K562 (cell line): Measurements from ENCODE around the gene RERE. TPM values are rescaled to one million over a fixed set of nuclear protein-coding genes. Genes with fewer than 3 reads are reported as not detected.

ENCODE experiments used
- GTF2A2 ChIP-seq: IDR thresholded peaks from 2 replicates; pipeline ENCODE4 v1.6.1; 2016; ENCODE audit warnings: mild to moderate bottlenecking, missing genetic modification characterization, missing compliant biosample characterization
- HMGN3 ChIP-seq: IDR thresholded peaks from 2 replicates; pipeline ENCODE4 v1.6.1; 2011; ENCODE audit warnings: borderline replicate concordance, low read depth, mild to moderate bottlenecking, mixed read lengths, low read length; ENCODE audit not compliant: insufficient read length; ENCODE audit errors: extremely low read depth
- PRMT5 ChIP-seq: sonication (generic); formaldehyde crosslinking; IDR thresholded peaks from 2 replicates; pipeline ENCODE4 v1.5.0; 2020; ENCODE audit warnings: missing genetic modification reagents
- ZNF764 ChIP-seq: fragments of 250-450 bp; sonication (Bioruptor Pico); IDR thresholded peaks from 2 replicates; pipeline ENCODE4 v1.4.0; 2020; ENCODE audit warnings: low read depth, mild to moderate bottlenecking, moderate library complexity
- polyA plus RNA-seq, 8 experiments: library from polyadenylated mRNA; depleted of rRNA in 4 of 8; stranded (reverse) in 5 of 8; unstranded in 3 of 8; fragments of >200 nt; fragmentation: Nextera tagmentation in 2 of 8; fragmentation: Illumina TruSeq in 1 of 8; extraction: Ambion mirVana in 2 of 8; extraction: Trizol in 1 of 8; gene quantifications; 2 replicates each; pipeline versions ENCODE4 v1.2.1 to v1.2.3, GENCODE V29; 2011 to 2014; ENCODE audit warnings: inconsistent platforms in 1 of 8, missing spikeins in 1 of 8
- total RNA-seq, 7 experiments: library from RNA; depleted of rRNA in 6 of 7; stranded (reverse); fragments of >200 nt in 6 of 7; fragmentation: Illumina TruSeq in 2 of 7; extraction: Trizol in 2 of 7; gene quantifications; 2 replicates each; pipeline versions ENCODE4 v1.2.1 to v1.2.3, GENCODE V29; 2011 to 2021; ENCODE audit warnings: low replicate concordance in 1 of 7
- TF ChIP-seq, protein P1 (sequence below): sonication (generic); formaldehyde crosslinking; IDR thresholded peaks from 2 replicates; pipeline ENCODE4 v1.8.1; 2022; ENCODE audit warnings: missing genetic modification reagents
- TF ChIP-seq, protein P2 (sequence below): sonication (generic); formaldehyde crosslinking; IDR thresholded peaks from 2 replicates; pipeline ENCODE4 v1.8.0; 2022; ENCODE audit warnings: mild to moderate bottlenecking, missing genetic modification reagents
- TF ChIP-seq, protein P3 (sequence below): fragments of 250-450 bp; sonication (Bioruptor Pico); IDR thresholded peaks from 2 replicates; pipeline ENCODE4 v1.5.0; 2021
- TF ChIP-seq, protein P4 (sequence below): fragments of 250-450 bp; sonication (Bioruptor Pico); IDR thresholded peaks from 2 replicates; pipeline ENCODE4 v1.5.0; 2021; ENCODE audit warnings: mild to moderate bottlenecking, moderate library complexity

RERE gene
- total and polyA plus RNA-seq, 9 of the 15 experiments (the other 6 are each of a cell fraction or from before 2014, with no cell fraction given): 3.0 to 51.5 (median 13.4) TPM

DNA sequence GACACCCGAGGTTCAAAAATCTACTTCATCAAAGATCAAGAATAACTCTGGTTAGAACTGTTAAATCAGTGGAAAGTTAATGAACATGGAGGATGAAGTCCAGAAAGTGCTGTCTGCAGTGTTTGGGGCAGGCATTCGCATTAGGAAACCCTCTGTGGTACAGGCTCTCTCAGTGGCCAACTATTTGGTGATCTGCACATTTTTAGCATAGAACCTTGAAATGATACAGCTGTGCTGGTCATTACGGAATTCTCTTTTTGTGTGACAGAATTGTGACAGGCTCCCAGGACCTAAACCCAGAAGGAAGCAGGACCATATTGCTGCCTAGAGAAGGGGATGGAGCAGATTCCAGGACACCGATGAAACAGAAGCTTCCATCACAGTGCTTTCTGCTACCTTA lies 410.5 kb downstream of the RERE start (continued):
- TF ChIP-seq, protein P1, sequence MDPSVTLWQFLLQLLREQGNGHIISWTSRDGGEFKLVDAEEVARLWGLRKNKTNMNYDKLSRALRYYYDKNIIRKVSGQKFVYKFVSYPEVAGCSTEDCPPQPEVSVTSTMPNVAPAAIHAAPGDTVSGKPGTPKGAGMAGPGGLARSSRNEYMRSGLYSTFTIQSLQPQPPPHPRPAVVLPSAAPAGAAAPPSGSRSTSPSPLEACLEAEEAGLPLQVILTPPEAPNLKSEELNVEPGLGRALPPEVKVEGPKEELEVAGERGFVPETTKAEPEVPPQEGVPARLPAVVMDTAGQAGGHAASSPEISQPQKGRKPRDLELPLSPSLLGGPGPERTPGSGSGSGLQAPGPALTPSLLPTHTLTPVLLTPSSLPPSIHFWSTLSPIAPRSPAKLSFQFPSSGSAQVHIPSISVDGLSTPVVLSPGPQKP (CRISPR knock-in tag): no peak
- no peak for TF ChIP-seq PRMT5 (CRISPR knock-in tag)
- TF ChIP-seq, protein P2, sequence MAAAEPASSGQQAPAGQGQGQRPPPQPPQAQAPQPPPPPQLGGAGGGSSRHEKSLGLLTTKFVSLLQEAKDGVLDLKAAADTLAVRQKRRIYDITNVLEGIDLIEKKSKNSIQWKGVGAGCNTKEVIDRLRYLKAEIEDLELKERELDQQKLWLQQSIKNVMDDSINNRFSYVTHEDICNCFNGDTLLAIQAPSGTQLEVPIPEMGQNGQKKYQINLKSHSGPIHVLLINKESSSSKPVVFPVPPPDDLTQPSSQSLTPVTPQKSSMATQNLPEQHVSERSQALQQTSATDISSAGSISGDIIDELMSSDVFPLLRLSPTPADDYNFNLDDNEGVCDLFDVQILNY: no peak
- TF ChIP-seq GTF2A2 (tag): no peak
- TF ChIP-seq, protein P3, sequence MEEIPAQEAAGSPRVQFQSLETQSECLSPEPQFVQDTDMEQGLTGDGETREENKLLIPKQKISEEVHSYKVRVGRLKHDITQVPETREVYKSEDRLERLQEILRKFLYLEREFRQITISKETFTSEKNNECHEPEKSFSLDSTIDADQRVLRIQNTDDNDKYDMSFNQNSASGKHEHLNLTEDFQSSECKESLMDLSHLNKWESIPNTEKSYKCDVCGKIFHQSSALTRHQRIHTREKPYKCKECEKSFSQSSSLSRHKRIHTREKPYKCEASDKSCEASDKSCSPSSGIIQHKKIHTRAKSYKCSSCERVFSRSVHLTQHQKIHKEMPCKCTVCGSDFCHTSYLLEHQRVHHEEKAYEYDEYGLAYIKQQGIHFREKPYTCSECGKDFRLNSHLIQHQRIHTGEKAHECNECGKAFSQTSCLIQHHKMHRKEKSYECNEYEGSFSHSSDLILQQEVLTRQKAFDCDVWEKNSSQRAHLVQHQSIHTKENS (CRISPR knock-in tag): no peak
- TF ChIP-seq, protein P4, sequence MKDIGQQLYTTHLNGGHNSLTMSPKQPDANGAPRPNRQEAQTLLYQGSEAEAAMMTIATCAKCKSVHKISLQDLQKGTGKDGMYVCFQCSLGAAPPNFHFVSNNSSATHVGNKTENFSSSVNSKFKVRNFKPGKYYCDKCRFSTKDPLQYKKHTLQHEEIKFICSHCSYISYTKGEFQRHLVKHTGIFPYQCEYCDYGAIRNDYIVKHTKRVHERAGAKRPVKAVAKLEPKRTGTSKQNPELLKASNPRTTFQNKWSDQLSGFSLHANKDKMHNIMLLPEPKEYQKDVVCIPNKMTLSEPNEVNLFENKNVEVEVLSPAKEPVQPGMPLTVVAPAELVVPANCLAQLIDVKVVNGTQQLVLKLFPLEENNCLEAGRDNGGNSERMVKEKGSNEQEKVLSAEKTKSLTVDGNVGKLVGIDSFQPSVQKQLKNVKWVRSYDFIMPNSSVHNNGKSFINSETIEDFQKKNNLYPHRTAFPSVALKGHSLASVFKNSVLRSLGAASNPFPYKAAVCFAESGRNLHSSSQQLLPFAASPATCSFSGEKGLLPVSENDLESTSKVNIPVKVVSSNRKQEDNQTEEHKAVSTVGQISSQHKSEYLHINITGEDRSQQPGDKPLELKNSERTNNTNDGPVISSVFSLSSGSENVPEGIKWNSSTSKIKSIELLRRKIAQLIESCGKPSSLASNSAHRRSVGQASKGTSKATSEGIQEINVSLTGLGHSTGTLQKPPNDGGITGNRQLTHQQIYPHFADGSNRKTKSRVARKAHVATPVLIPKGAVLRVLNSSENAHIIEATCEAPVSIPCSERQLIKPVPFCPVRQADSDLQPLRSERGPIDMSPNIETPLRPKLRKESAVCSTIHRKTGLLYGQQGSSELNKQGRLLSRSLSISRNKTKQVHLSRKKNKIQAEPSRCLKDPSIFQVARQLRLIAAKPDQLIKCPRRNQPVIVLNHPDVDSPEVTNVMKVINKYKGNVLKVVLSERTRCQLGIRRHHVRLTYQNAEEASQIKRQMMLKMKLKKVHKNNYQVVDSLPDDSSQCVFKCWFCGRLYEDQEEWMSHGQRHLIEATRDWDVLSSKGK: no peak
- TF ChIP-seq HMGN3: no peak
- no peak for TF ChIP-seq ZNF764 (CRISPR knock-in tag)
- TF ChIP-seq, all 486 proteins: peak for 0
